Posterior vena cava (tissue), 2 donors: ENCODE measurements around the gene CCDC201. TPM values are rescaled to one million over a fixed set of nuclear protein-coding genes. Genes with fewer than 3 reads are reported as not detected.
A peak's percentile ranks its signal among the peaks of the same experiment; 100 is the strongest.
"Not testable (repeated sequence)": the region's sequence is repeated elsewhere in the genome, so short reads cannot be mapped to it uniquely, and the experiment has no call there.

ENCODE experiments used
- DNase-seq: peaks from one replicate; pipeline ENCODE4 v3.0.0-alpha.2; 2020; ENCODE audit warnings: low spot score
- intact Hi-C, 2 donors: fragments of 100-400 bp; cut with DNase I; formaldehyde crosslinking; loops; one replicate each; pipeline versions ENCODE4 v1.14.1 to v1.14.2; 2022 to 2023
- total RNA-seq, 2 donors: library from RNA; stranded (reverse); fragmentation: NEBNext Ultra II Directional; extraction: Animal tissue kit (Norgen Biotek cat#: 25700); gene quantifications; one replicate each; pipeline ENCODE4 v1.2.1, GENCODE V29; 2021
- donor health status: DM: yes; HTN: yes; CAD: no.
- donor health status: DM: yes; HTN: yes; CAD: no.

CCDC201 gene
- total RNA-seq, 2 donors from 2014 or later, result not detected

DNA sequence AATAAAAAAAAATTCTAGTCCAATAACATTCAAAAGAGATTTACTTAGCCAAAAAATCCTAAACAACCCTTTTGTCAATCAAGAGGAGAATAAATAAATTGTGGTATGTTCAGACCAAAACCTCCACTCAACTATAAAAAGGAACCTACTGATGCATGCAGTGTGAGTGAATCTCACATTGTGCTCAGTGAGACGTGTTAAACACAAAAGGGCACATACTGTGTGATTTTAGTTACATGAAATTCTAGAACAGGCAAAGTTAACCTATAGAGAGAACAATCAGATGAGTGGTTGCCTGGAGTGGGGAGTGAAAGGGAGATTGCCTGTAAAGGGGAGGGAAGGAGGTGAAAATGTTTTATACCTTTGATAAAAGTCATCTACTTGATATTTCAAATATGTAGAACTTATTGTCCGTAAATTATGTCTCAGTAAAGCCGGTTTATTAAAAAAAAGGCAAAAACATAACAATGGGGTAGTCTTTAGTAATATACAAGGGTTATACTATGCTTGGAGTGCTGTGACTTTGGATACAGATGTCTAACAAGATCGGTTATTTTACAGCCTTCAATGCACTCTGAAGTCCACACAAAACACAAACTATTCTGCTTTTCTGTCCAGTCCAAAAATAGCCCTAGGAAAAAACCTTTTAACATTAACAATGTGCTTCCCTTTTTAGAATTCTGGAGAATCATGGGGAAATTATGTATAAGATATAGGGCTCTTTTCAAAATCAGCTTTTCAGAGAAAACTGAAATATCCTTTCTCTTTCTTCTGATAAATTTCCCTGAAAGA is 30.8 kb downstream of the CCDC201 start:
- intact Hi-C loops, DNase-seq: not testable (repeated sequence)

DNA sequence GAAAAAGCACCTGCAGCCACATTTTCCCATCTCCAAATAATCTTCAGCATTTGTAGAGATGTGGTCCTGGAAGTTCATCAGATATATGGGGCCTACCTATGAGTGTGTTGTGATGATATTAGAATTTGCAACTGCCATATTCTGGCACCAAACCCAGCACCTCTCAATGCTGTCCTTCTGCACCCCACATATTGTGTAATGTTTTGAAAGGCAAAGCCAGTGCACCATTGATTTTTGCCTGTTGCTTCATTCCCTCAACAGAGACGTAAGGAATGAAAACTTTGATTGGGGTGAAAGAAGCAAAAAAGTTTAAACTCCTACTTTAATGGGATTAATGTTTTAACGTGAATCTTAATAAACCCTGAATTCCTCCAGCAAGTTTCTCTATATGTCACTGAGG is 34.0 kb downstream of the CCDC201 start:
- intact Hi-C loops, DNase-seq: not testable (repeated sequence)

- intact Hi-C loops, DNase-seq: not testable (repeated sequence)
Measured at GRCh38 chr7:45832433-45833177, 40.3 kb downstream of the CCDC201 start.

GRCh38 chr7:45829846-45830245 is 43.0 kb downstream of the CCDC201 start:
- intact Hi-C loops, result not testable (repeated sequence)
- DNase-seq, result peak; percentile 19

DNA sequence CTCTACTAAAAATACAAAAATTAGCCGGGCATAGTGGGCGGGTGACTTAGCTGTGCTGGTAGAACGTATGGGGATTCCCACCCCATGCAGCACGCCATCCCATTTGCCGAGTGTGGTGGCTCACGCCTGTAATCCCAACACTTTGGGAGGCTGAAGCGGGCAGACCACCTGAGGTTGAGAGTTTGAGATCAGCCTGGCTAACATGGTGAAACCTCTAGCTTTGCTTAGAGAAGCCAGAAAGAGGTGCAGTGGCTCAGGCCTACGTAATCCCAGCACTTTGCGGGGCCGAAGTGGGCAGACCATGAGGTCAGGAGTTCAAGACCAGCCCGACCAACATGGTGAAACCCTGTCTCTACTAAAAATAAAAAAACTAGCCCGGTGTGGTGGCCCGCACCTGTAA is 45.2 kb downstream of the CCDC201 start:
- intact Hi-C loops, result not testable (repeated sequence)
- peak; percentile 76 for DNase-seq

DNA sequence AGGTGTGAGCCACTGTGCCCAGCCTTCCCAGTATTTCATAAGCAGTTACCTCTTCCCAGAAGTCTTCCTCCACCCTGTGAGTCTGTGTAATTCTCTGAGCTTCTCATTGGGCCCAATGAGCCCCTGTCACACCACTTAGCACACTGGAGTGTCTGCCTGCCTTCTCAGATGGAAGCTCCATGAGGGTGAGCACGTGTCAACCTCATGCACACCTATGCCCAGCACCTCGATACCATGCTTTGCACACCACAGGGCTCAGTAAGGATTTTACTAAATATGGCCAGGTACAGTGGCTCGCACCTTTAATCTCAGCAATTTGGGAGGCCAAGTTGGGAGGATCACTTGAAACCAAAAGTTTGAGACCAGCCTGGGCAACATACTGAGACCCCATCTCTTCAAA is 46.3 kb downstream of the CCDC201 start:
- DNase-seq, intact Hi-C loops: not testable (repeated sequence)

GRCh38 chr7:45818763-45819162 is 54.1 kb downstream of the CCDC201 start:
- intact Hi-C loops, result not testable (repeated sequence)

GRCh38 chr7:45817913-45818312 is 55.0 kb downstream of the CCDC201 start:
- intact Hi-C loops, result not testable (repeated sequence)

More at GRCh38 chr7:45818763-45819162, 54.1 kb downstream of the CCDC201 start:
- not testable (repeated sequence) for DNase-seq

DNA sequence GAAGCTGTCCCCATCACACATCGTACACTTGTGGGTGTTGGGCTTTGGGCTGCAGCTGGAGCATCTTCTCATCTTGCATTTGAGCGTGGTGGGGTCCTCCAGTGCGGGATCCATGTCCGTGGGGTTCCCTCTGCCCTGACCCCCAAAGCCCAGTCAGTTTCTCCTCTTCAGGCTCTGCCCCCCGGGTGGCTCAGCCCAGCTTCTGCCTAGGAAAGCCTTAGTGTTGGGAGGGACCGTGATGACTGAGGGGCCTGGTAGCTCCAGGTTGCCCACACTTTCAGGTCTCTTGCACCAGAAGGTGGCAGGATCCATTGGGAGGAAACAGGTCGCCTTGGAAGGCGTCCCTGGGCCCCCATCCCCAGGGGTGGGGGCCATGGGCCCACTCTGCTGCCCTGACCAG is 55.9 kb downstream of the CCDC201 start:
- DNase-seq, intact Hi-C loops: not testable (repeated sequence)

More at GRCh38 chr7:45817913-45818312, 55.0 kb downstream of the CCDC201 start:
- not testable (repeated sequence) for DNase-seq

DNA sequence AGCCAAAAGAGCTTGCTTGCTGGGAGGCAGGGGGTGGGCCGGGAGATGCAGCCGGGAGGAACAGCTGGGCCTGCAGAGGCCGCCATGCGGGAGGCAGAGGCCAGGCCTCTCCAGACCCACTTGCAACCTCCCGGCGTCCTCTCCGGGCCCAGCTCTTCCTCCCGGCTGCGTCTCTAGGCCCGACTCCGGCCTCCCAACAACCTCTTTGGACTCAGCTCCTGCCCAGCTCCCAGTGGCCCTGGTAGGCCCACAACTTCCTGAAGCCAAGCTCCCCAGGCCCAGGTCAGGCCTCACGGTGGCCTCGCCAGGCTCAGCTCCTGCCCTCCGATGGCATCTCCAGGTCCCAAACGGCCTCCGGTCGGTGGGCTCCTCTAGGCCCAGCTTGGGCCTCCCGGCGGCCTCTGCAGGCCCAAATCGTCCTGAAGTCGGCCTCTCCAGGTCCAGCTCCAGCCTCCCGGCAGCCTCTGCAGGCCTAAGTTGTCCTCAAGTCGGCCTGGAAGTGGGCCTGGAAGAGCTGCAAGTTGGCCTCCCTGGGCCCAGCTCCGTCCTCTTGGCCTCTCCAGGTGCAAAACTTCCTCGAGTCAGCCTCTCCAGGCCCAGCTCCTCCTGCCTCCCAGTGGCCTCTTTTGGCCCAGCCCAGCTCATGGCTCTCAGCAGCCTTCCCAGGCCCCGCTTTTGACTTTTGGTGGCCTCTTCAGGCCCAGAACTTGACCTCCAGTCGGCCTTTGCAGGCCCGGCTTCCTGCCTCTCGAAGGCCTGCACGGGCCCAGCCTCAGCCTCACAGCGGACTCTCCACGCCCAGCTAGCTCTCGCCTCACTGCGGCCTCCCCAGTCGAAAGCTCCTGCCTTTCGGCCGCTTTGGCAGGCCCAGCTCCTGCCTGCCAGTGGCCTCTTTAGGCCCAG is 58.4 kb downstream of the CCDC201 start:
- intact Hi-C loops, DNase-seq: not testable (repeated sequence)

DNA sequence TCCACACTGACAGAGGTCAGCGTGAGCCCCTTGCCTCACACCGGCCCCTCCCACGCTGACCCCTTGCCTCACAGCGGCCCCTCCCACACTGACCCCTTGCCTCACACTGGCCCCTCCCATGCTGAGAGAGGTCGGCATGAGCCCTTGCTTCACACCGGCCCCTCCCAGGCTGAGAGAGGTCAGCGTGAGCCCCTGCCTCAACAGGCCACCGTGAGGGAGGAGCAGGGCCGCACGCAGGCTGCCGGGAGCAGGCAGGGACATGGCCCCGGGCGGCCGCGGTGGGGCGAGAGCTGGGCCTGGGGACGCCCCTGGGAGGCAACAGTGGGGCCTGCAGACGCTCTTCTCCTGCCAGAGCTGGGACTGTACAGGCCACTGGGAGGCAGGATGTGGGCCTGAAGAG is 59.1 kb downstream of the CCDC201 start:
- intact Hi-C loops, DNase-seq: not testable (repeated sequence)

DNA sequence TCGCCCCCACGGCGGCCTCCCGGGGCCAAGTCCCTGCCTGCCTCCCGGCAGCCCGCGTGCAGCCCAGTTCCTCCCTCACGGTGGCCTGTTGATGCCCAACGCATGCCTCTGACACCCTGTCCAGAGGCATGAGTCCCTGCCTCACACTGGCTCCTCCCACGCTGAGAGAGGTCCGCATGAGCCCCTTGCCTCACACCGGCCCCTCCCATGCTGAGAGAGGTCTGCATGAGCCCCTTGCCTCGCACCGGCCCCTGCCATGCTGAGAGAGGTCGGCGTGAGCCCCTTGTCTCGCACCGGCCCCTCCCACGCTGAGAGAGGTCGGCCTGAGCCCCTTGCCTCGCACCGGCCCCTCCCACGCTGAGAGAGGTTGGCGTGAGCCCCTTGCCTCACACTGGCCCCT is 59.9 kb downstream of the CCDC201 start:
- no peak for DNase-seq
- intact Hi-C loops, result no loop called here

DNA sequence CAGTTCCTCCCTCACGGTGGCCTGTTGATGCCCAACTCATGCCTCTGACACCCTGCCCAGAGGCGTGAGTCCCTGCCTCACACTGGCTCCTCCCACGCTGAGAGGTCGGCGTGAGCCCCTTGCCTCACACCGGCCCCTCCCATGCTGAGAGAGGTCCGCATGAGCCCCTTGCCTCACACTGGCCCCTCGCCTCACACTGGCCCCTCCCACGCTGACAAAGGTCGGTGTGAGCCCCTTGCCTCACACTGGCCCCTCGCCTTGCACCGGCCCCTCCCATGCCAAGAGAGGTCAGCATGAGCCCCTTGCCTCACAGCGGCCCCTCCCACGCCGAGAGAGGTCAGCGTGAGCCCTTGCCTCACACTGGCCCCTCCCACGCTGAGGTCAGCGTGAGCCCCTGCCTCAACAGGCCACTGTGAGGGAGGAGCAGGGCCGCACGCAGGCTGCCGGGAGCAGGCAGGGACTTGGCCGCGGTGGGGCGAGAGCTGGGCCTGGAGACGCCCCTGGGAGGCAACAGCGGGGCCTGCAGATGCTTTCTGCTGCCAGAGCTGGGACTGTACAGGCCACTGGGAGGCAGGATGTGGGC is 61.1 kb downstream of the CCDC201 start:
- DNase-seq, intact Hi-C loops: not testable (repeated sequence)

DNA sequence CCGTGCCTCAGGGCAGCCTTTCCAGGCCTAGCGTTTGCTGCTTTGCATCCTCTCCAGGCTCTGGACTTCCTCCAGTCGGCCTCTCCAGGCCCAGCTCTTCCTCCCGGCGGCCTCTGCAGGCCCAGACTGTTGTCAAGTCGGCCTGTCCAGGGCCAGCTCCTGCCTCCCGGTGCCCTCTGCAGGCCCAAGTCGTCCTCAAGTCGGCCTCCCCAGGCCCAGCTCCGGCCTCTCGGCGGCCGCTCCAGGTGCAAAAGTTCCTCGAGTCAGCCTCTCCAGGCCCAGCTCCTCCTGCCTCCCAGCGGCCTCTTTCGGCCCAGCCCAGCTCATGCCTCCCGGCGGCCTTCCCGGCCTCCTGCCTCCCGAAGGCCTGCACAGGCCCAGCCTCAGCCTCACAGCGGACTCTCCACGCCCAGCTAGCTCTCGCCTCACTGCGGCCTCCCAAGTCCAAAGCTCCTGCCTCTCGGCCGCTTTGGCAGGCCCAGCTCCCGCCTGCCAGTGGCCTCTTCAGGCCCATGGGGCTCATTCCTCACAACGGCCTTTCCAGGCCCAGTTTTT is 62.4 kb downstream of the CCDC201 start:
- intact Hi-C loops, DNase-seq: not testable (repeated sequence)

Other genes with a start within 250 kb of the CCDC201 start
- not detected for gene IGFBP1, start 15.4 kb upstream of the CCDC201 start, total RNA-seq
- gene IGFBP3, start 48.2 kb upstream of the CCDC201 start, total RNA-seq, result 100 to 1,000 TPM; 147 TPM